ENCODE measurements around the gene C20orf204. TPM values are rescaled to one million over a fixed set of nuclear protein-coding genes. Genes with fewer than 3 reads are reported as not detected.

Gene C20orf204
- total and polyA plus RNA-seq, 2 of the 4 experiments (the other 2 are of a cell fraction): 0.09 to 0.18 TPM

DNA sequence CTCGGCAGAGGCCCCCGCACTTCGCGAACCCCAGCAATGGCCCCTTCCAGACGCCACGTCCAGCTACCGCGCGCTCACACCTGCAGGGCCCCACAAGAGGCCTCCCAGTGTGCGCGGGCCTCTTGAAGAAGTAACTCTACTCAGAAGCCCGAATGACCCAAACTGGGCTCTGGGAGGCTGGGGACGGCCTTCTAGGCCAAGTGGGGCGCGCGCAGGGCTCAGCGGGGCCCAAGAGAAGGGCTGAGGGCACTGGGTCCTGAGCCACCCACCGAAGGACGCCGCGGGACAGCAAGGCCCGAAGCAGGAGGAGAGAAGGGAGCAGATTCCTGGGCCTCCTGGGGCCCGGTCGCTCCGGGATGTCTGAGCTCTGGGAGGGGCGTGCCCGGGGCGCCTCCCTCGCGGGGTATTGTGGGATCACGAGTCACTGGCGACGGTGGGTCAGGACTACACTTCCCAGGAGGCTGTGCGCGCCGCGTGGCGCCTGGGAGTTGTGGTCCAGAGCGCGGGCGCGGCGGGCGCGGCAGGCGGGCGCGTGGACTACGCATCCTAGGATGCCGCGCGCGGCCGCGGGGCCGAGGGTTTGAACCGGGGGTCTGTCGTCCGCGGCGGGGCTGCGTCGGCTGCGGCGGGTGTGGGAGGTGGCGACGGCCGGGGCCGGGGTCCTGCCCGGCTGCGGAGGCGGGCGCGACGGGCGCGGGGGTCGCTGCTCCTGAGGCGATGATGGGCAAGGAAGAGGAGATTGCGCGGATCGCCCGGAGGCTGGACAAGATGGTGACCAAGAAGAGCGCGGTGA lies 26.8 kb downstream of the C20orf204 start, which contains the start of gene TCEA2:
Gene TCEA2, plus strand, starts transcription at position 603 of the 793 bp plus-strand sequence. Its CDS starts 115 bp downstream, at position 718.
- peaks cover 15% of the 10 kb centered on the region for H4K20me1 ChIP-seq (ENCODE audit: insufficient read depth, low read length)
- intact Hi-C loops (cut with micrococcal nuclease): no loop called here
- H4K8ac ChIP-seq (ENCODE audit: low read depth in 2 of 2, low read length in 2 of 2): peak within 1 kb of the TSS; percentile 98
- H3K4me2 ChIP-seq (ENCODE audit: low read depth, low read length): peak within 1 kb of the TSS; percentile 88
- peak within 1 kb of the TSS; percentile 99 for H4K5ac ChIP-seq (ENCODE audit: low read depth, low read length)
- H3K9me3 ChIP-seq (ENCODE audit: control insufficient read depth, insufficient read depth, low read length): no peaks in the 10 kb centered on the region
- 0 out of 2 replicates have a peak within 1 kb of the TSS, but pooled peaks have one; percentile 35 for H2BK20ac ChIP-seq (ENCODE audit: low read depth, low read length)
- dilution Hi-C loops (cut with HindIII; ENCODE audit: low sequenced_read_pairs, unreplicated experiment): no loop called here
- WGBS, 2 experiments (ENCODE audit: extremely low coverage in 2 of 2, insufficient read length in 1 of 2): 1% methylated on average over 45 of the region's 85 CpGs; no CpG with 5 or more reads in 1 of the 2 experiments
- H3K4ac ChIP-seq (ENCODE audit: low read depth, low read length): peak within 1 kb of the TSS; percentile 90
- in situ Hi-C loops (cut with MboI; ENCODE audit: low sequenced_read_pairs): no loop called here
- H3K27me3 ChIP-seq (ENCODE audit: control insufficient read depth, insufficient read depth, low read length): no peaks in the 10 kb centered on the region
- peak within 1 kb of the TSS; percentile 85 for H2AK5ac ChIP-seq (ENCODE audit: low read depth, low read length)
- peaks cover 31% of the 10 kb centered on the region for H3K4me1 ChIP-seq (ENCODE audit: control insufficient read depth, insufficient read depth, low read length)
- peaks cover 19% of the 10 kb centered on the region for H3K9me1 ChIP-seq (ENCODE audit: insufficient read depth, low read length)
- H3K36me3 ChIP-seq (ENCODE audit: control insufficient read depth, insufficient read depth, low read length): no peaks in the 10 kb centered on the region
- no peak within 1 kb of the TSS; the same call in 1 of the 2 replicates for H2BK120ac ChIP-seq (ENCODE audit: low read depth, low read length)
- ChIA-PET POLR2A (ENCODE audit: unreplicated experiment) (interaction anchor here (0.6 kb wide), 2 partner anchors 10 to 11 kb away, joined by 3 read pairs; no protein-coding TSS in a partner anchor), CTCF (interaction anchor here (1.5 kb wide), 1 partner anchor 82 kb away, joined by 3 read pairs; the partner anchor contains the start of gene PRPF6)
- H3K9ac ChIP-seq (ENCODE audit: low read depth, low read length): peak within 1 kb of the TSS; percentile 92
- peak; percentile 95 for DNase-seq
- peak; percentile 94 for ATAC-seq (ENCODE audit: low read depth)
- peak within 1 kb of the TSS; percentile 99 for H2AK9ac ChIP-seq (replicated peaks; ENCODE audit: low read depth, low read length, poor library complexity)
- peak within 1 kb of the TSS; percentile 95 for H3K27ac ChIP-seq (ENCODE audit: insufficient read depth, low read length)
- H2BK15ac ChIP-seq (ENCODE audit: low read depth, low read length): peak within 1 kb of the TSS; percentile 58; the same call in 1 of the 3 replicates
- peak within 1 kb of the TSS; percentile 89; the same call in 1 of the 2 replicates for H3K23ac ChIP-seq (ENCODE audit: low read depth, low read length)
- H4K91ac ChIP-seq (ENCODE audit: insufficient read depth, low read depth, low read length): peak within 1 kb of the TSS; percentile 80
- peaks cover 10 to 38% of the 10 kb centered on the region in 2 experiments; a peak in 3 of 4 replicates for H3K79me1 ChIP-seq (ENCODE audit: low read depth in 1 of 2, low read length in 2 of 2)
- H2AFZ ChIP-seq (replicated peaks; ENCODE audit: low read length, poor library complexity): peak within 1 kb of the TSS; percentile 97
- H3K18ac ChIP-seq (ENCODE audit: low read depth, low read length): peak within 1 kb of the TSS; percentile 63; the same call in 1 of the 2 replicates
- BruUV-seq (replicated peaks): no TSS peak
- H2BK5ac ChIP-seq (ENCODE audit: low read depth, low read length, poor library complexity, severe bottlenecking): peak within 1 kb of the TSS; percentile 78
- H3K14ac ChIP-seq (replicated peaks; ENCODE audit: low read depth, low read length): peak within 1 kb of the TSS; percentile 91
- peak within 1 kb of the TSS; percentile 40; the same call in 1 of the 2 replicates for H3K56ac ChIP-seq (ENCODE audit: extremely low read depth, insufficient read depth, low read length)
- peak within 1 kb of the TSS; percentile 87 for H3K4me3 ChIP-seq (ENCODE audit: insufficient read depth, low read depth, low read length)
- TF ChIP-seq, protein P1, sequence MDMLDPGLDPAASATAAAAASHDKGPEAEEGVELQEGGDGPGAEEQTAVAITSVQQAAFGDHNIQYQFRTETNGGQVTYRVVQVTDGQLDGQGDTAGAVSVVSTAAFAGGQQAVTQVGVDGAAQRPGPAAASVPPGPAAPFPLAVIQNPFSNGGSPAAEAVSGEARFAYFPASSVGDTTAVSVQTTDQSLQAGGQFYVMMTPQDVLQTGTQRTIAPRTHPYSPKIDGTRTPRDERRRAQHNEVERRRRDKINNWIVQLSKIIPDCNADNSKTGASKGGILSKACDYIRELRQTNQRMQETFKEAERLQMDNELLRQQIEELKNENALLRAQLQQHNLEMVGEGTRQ (IDR thresholded peaks at IDR 0.05; ENCODE audit: low read depth, low read length): peak; percentile 70
- TF ChIP-seq, protein P2, sequence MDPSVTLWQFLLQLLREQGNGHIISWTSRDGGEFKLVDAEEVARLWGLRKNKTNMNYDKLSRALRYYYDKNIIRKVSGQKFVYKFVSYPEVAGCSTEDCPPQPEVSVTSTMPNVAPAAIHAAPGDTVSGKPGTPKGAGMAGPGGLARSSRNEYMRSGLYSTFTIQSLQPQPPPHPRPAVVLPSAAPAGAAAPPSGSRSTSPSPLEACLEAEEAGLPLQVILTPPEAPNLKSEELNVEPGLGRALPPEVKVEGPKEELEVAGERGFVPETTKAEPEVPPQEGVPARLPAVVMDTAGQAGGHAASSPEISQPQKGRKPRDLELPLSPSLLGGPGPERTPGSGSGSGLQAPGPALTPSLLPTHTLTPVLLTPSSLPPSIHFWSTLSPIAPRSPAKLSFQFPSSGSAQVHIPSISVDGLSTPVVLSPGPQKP (IDR thresholded peaks at IDR 0.05; ENCODE audit: borderline replicate concordance, low read depth, low read length): no peak
- peak; percentile 74; the same call in 1 of the 2 replicates for TF ChIP-seq MAZ (IDR thresholded peaks at IDR 0.05; ENCODE audit: borderline replicate concordance, low read depth, low read length)
- no peak for TF ChIP-seq FOS (IDR thresholded peaks at IDR 0.05; ENCODE audit: low read depth, low read length)
- no peak for TF ChIP-seq SMC3 (IDR thresholded peaks at IDR 0.05; ENCODE audit: low read depth, low read length)
- TF ChIP-seq NFE2L2 (IDR thresholded peaks at IDR 0.05; ENCODE audit: low read depth, low read length): no peak
- no peak for TF ChIP-seq RCOR1 (IDR thresholded peaks at IDR 0.05; ENCODE audit: insufficient replicate concordance, low read length)
- peak; percentile 80 for TF ChIP-seq POLR2A (IDR thresholded peaks at IDR 0.05; ENCODE audit: low read depth, low read length)
- no peak for TF ChIP-seq MAFK (IDR thresholded peaks at IDR 0.05; ENCODE audit: low read depth, low read length)
- 0 out of 2 replicates have a peak, but pooled peaks have one; percentile 17 for TF ChIP-seq BHLHE40 (IDR thresholded peaks at IDR 0.05; ENCODE audit: low read depth, low read length)
- TF ChIP-seq, protein P3, sequence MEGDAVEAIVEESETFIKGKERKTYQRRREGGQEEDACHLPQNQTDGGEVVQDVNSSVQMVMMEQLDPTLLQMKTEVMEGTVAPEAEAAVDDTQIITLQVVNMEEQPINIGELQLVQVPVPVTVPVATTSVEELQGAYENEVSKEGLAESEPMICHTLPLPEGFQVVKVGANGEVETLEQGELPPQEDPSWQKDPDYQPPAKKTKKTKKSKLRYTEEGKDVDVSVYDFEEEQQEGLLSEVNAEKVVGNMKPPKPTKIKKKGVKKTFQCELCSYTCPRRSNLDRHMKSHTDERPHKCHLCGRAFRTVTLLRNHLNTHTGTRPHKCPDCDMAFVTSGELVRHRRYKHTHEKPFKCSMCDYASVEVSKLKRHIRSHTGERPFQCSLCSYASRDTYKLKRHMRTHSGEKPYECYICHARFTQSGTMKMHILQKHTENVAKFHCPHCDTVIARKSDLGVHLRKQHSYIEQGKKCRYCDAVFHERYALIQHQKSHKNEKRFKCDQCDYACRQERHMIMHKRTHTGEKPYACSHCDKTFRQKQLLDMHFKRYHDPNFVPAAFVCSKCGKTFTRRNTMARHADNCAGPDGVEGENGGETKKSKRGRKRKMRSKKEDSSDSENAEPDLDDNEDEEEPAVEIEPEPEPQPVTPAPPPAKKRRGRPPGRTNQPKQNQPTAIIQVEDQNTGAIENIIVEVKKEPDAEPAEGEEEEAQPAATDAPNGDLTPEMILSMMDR (conservative IDR thresholded peaks at IDR 0.05; ENCODE audit: low read depth, low read length): no peak
- no peak for TF ChIP-seq CEBPB (IDR thresholded peaks at IDR 0.05; ENCODE audit: low read depth, low read length)
- peak; percentile 89 for TF ChIP-seq MXI1 (IDR thresholded peaks at IDR 0.05; ENCODE audit: borderline replicate concordance, low read depth, low read length)

Data from IMR-90 (cell line).